Endodermal cell (in vitro differentiated cells): ENCODE results near the gene MYO5B. TPM values are rescaled to one million over a fixed set of nuclear protein-coding genes. Genes with fewer than 3 reads are reported as not detected.

ENCODE experiments used
- DNase-seq: peaks from one replicate; pipeline ENCODE4 v3.0.0-alpha.2; 2017
- H3K27ac ChIP-seq: 2 replicates; pipeline ENCODE4 v1.5.1; 2013; ENCODE audit warnings: mild to moderate bottlenecking, low read depth, low read length, moderate library complexity
- H3K27me3 ChIP-seq: 2 replicates; pipeline ENCODE4 v1.6.1; 2013; ENCODE audit warnings: mild to moderate bottlenecking, low read length, moderate library complexity; ENCODE audit not compliant: insufficient read depth, control insufficient read depth, poor library complexity, severe bottlenecking
- H3K36me3 ChIP-seq: 2 replicates; pipeline ENCODE4 v1.7.0; 2013; ENCODE audit warnings: mild to moderate bottlenecking, low read length, moderate library complexity; ENCODE audit not compliant: control insufficient read depth, insufficient read depth
- H3K4me1 ChIP-seq: one replicate; pipeline ENCODE4 v1.7.0; 2013; ENCODE audit warnings: low read length; ENCODE audit not compliant: control insufficient read depth, insufficient read depth
- H3K4me3 ChIP-seq: 2 replicates; pipeline ENCODE4 v1.5.1; 2013; ENCODE audit warnings: mild to moderate bottlenecking, low read length, moderate library complexity
- H3K9ac ChIP-seq: 2 replicates; pipeline ENCODE4 v1.6.1; 2013; ENCODE audit warnings: mild to moderate bottlenecking, low read length, moderate library complexity; ENCODE audit not compliant: poor library complexity, severe bottlenecking; ENCODE audit errors: extremely low read depth
- H3K9me3 ChIP-seq: 2 replicates; pipeline ENCODE4 v1.6.1; 2013; ENCODE audit warnings: mild to moderate bottlenecking, low read length, moderate library complexity; ENCODE audit not compliant: control insufficient read depth
- H3K27ac Mint-ChIP-seq: 2 replicates; pipeline ENCODE4 v1.8.0; 2020; ENCODE audit warnings: mixed read lengths
- H3K27me3 Mint-ChIP-seq: 2 replicates; pipeline ENCODE4 v1.8.0; 2021; ENCODE audit warnings: mild to moderate bottlenecking, mixed read lengths; ENCODE audit not compliant: insufficient read depth
- H3K36me3 Mint-ChIP-seq: 2 replicates; pipeline ENCODE4 v1.8.0; 2020; ENCODE audit warnings: low read depth, mixed read lengths
- H3K4me1 Mint-ChIP-seq: 2 replicates; pipeline ENCODE4 v1.8.0; 2020; ENCODE audit warnings: mixed read lengths
- H3K4me3 Mint-ChIP-seq: 2 replicates; pipeline ENCODE4 v1.8.0; 2020; ENCODE audit warnings: mild to moderate bottlenecking, moderate library complexity, mixed read lengths
- H3K9me3 Mint-ChIP-seq: 2 replicates; pipeline ENCODE4 v1.8.0; 2020; ENCODE audit warnings: mild to moderate bottlenecking, mixed read lengths
- WGBS, 2 experiments: methylation state at CpG; one replicate each; pipeline versions ENCODE4 v1.1.5 to v1.1.7; 2013; ENCODE audit warnings: missing lambda C conversion rate in 2 of 2, mixed read lengths in 1 of 2; ENCODE audit not compliant: insufficient coverage in 1 of 2, insufficient read length in 1 of 2; 5-methylcytosine and 5-hydroxymethylcytosine counted together
- total RNA-seq, 2 donors: library from RNA; stranded (reverse); fragmentation: NEBNext Ultra II Directional in 1 of 2; extraction: Animal tissue kit (Norgen Biotek cat#: 25700) in 1 of 2; gene quantifications; 2 replicates in 1 of 2; 3 replicates in 1 of 2; pipeline ENCODE4 v1.2.1, GENCODE V29; 2021
- TF ChIP-seq, protein P1 (sequence below): fragments of 200-600 bp; sonication (generic); conservative IDR thresholded peaks from 2 replicates; pipeline ENCODE4 v1.5.0; 2021; ENCODE audit warnings: antibody characterized with exemption, mild to moderate bottlenecking

MYO5B gene
- total RNA-seq, 2 donors from 2014 or later: 12.2 to 16.8 TPM

DNA sequence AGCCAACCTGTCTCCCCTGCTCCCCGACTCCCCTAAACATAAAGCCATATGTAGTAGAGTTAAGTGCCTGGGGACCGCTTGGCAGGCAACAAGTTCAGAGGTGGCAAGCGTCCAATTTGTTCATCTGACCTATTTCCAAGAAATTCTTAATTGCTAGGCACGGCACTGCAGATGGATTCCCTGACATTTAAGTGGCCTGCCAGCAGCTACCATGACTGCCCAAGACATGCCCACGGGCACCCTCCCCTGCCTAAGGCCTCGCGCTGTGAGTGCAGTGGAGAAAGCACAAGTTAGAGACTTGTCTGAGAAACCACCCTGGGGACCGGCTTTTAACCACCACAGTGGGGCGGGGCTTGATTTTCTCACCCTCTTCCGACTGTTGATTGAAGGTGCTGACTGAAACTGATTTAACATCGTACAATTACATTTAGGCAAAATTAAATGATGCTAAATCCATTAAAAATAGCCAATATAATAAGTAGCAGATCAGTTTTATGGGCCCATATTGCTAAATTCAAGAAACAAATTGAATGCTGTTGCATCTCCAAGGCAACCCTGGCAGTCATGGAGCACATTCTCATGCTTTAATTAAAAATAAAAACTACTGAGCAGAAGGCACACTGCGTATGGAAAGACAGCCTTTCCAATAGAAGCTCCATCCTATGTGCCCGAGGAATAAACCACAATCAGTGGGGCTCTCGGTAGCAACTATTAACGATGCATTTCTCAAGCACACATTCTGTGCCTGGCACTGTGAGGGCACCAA lies 218.0 kb downstream of the MYO5B start:
- Histone ChIP-seq H3K4me1 (peaks cover 3% of the 10 kb centered on the region), H3K27ac (no peak overlapping the region), H3K9ac (no peak overlapping the region), H3K4me3 (no peak overlapping the region), H3K27me3 (no peaks in the 10 kb centered on the region), H3K9me3 (no peaks in the 10 kb centered on the region), H3K36me3 (no peaks in the 10 kb centered on the region)
- Mint-ChIP-seq H3K27ac (no peak overlapping the region), H3K36me3 (no peaks in the 10 kb centered on the region), H3K4me3 (no peak overlapping the region), H3K27me3 (no peaks in the 10 kb centered on the region), H3K4me1 (peaks cover 2% of the 10 kb centered on the region), H3K9me3 (no peaks in the 10 kb centered on the region)
- TF ChIP-seq, protein P1, sequence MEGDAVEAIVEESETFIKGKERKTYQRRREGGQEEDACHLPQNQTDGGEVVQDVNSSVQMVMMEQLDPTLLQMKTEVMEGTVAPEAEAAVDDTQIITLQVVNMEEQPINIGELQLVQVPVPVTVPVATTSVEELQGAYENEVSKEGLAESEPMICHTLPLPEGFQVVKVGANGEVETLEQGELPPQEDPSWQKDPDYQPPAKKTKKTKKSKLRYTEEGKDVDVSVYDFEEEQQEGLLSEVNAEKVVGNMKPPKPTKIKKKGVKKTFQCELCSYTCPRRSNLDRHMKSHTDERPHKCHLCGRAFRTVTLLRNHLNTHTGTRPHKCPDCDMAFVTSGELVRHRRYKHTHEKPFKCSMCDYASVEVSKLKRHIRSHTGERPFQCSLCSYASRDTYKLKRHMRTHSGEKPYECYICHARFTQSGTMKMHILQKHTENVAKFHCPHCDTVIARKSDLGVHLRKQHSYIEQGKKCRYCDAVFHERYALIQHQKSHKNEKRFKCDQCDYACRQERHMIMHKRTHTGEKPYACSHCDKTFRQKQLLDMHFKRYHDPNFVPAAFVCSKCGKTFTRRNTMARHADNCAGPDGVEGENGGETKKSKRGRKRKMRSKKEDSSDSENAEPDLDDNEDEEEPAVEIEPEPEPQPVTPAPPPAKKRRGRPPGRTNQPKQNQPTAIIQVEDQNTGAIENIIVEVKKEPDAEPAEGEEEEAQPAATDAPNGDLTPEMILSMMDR: no peak
- no peak for DNase-seq
- WGBS, 2 experiments: 93 to 94% methylated on average over 11 to 15 of the region's 15 CpGs

DNA sequence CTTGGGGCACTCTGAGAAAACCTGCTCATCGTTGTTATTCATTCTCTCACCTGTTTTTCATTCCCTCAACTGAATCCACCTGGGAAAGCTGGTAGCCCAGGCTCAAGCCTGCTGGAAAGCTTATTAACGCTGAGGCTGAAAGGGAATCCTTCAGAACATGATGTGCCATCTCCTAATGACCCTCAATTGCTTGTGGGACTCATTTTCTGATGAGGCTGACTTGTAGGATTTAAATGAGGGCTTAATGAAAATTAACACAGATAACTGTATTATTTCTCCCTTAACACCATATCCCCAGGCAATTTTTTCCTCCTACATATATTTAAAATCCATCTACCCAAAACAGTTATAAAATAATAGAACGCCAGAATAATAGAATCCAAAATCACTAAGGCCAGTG lies 218.9 kb downstream of the MYO5B start:
- TF ChIP-seq, protein P1: no peak
- no peaks in the 10 kb centered on the region for H3K9me3 Mint-ChIP-seq
- H3K27me3 Mint-ChIP-seq: no peaks in the 10 kb centered on the region
- Histone ChIP-seq H3K4me3 (no peak overlapping the region), H3K36me3 (no peaks in the 10 kb centered on the region), H3K4me1 (peaks cover 8% of the 10 kb centered on the region), H3K27ac (no peak overlapping the region), H3K27me3 (no peaks in the 10 kb centered on the region), H3K9me3 (no peaks in the 10 kb centered on the region), H3K9ac (no peak overlapping the region)
- no peak overlapping the region for H3K27ac Mint-ChIP-seq
- H3K4me1 Mint-ChIP-seq: peaks cover 11% of the 10 kb centered on the region
- no peak overlapping the region for H3K4me3 Mint-ChIP-seq
- whole genome bisulfite sequencing, 2 experiments: 97 to 100% methylated on average over 2 to 3 of the region's 3 CpGs
- DNase-seq: no peak
- no peaks in the 10 kb centered on the region for H3K36me3 Mint-ChIP-seq

DNA sequence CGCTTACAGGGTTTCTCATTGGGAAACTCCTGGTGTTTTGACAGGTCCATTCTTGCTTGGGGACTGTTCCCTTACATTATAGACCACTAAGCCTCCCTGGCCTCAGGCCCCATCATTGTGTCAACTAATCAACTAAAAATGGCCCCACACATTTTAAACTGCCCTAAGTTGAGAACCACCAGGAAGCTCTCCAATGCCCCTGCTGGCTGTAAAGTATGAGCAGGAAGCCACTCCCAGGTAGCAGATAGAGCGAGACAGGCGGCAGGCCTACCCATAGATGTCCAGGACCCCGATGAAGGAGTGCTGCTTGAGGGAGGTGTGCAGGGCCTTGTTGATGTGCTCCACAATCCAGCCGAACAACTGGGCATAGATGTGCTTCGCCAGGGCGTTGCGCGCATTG lies 220.9 kb downstream of the MYO5B start:
- no peaks in the 10 kb centered on the region for H3K9me3 ChIP-seq
- no peak overlapping the region for H3K27ac ChIP-seq
- TF ChIP-seq, protein P1: peak; percentile 52
- no peak overlapping the region for H3K4me3 ChIP-seq
- DNase-seq: peak; percentile 51
- H3K36me3 ChIP-seq: no peaks in the 10 kb centered on the region
- no peak overlapping the region for H3K27ac Mint-ChIP-seq
- no peaks in the 10 kb centered on the region for H3K27me3 ChIP-seq
- peaks cover 8% of the 10 kb centered on the region for H3K4me1 ChIP-seq
- H3K4me1 Mint-ChIP-seq: peaks cover 16% of the 10 kb centered on the region
- WGBS, 2 experiments: 87 to 96% methylated on average over 7 to 9 of the region's 9 CpGs
- H3K9me3 Mint-ChIP-seq: no peaks in the 10 kb centered on the region
- no peak overlapping the region for H3K4me3 Mint-ChIP-seq
- no peaks in the 10 kb centered on the region for H3K36me3 Mint-ChIP-seq
- H3K27me3 Mint-ChIP-seq: no peaks in the 10 kb centered on the region
- no peak overlapping the region for H3K9ac ChIP-seq
